ENCODE data around the gene NEDD4. TPM values are rescaled to one million over a fixed set of nuclear protein-coding genes. Genes with fewer than 3 reads are reported as not detected.
A peak's percentile ranks its signal among the peaks of the same experiment; 100 is the strongest.

NEDD4 gene
- total RNA-seq, 1 donor = 48.5 TPM

- Histone ChIP-seq H4K20me1 (ENCODE audit: insufficient read depth, low read length) (peaks cover 12% of the 10 kb centered on the region), H3K36me3 (ENCODE audit: insufficient read depth, low read length) (no peaks in the 10 kb centered on the region), H3K27ac (ENCODE audit: low read depth, low read length) (no peak overlapping the region), H3K9me3 (ENCODE audit: low read depth, low read length) (no peaks in the 10 kb centered on the region), H3K4me2 (ENCODE audit: insufficient read depth, low read length) (peak overlapping the region; percentile 94), H3K4me3 (ENCODE audit: insufficient read depth, low read length) (no peak overlapping the region), H3K4me1 (ENCODE audit: insufficient read depth, low read length) (peaks cover 21% of the 10 kb centered on the region), H3K79me2 (ENCODE audit: insufficient read depth, low read length) (peaks cover 47% of the 10 kb centered on the region), H3K27me3 (ENCODE audit: insufficient read depth, low read length) (no peaks in the 10 kb centered on the region), H2AFZ (ENCODE audit: low read length) (no peak overlapping the region)
- no peak for DNase-seq (ENCODE audit: insufficient read length, low spot score, missing footprints)
- TF ChIP-seq, protein P1, sequence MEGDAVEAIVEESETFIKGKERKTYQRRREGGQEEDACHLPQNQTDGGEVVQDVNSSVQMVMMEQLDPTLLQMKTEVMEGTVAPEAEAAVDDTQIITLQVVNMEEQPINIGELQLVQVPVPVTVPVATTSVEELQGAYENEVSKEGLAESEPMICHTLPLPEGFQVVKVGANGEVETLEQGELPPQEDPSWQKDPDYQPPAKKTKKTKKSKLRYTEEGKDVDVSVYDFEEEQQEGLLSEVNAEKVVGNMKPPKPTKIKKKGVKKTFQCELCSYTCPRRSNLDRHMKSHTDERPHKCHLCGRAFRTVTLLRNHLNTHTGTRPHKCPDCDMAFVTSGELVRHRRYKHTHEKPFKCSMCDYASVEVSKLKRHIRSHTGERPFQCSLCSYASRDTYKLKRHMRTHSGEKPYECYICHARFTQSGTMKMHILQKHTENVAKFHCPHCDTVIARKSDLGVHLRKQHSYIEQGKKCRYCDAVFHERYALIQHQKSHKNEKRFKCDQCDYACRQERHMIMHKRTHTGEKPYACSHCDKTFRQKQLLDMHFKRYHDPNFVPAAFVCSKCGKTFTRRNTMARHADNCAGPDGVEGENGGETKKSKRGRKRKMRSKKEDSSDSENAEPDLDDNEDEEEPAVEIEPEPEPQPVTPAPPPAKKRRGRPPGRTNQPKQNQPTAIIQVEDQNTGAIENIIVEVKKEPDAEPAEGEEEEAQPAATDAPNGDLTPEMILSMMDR (IDR thresholded peaks at IDR 0.05; ENCODE audit: extremely low read depth, low read depth, low read length) = no peak
These were observed 2.4 kb downstream of the NEDD4 start for GRCh38 chr15:55990998-55991397.

DNA sequence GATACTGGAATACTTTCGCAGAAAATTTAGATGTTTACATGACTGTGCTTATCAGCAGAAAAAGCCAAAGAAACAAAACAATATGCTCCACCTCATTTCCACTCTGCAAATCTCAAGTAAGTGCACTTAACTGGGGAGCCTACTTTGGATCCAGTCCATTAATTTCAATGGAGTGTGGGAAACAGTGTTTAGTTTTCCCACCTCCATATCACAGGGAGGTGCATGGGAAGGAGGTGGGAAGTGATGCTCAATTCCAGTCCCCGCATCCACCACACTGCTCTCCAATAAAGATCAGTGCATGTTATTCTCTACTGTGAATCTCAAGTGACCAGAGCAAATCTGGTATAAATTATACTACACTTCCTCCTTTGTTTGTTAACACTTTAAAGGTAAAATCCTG lies 2.9 kb downstream of the NEDD4 start:
- no peak overlapping the region for H3K27ac ChIP-seq (ENCODE audit: low read depth, low read length)
- TF ChIP-seq, protein P1 (IDR thresholded peaks at IDR 0.05; ENCODE audit: extremely low read depth, low read depth, low read length) = no peak
- H3K4me3 ChIP-seq (ENCODE audit: insufficient read depth, low read length) = no peak overlapping the region
- H3K79me2 ChIP-seq (ENCODE audit: insufficient read depth, low read length) = peaks cover 51% of the 10 kb centered on the region
- peaks cover 21% of the 10 kb centered on the region for H3K4me1 ChIP-seq (ENCODE audit: insufficient read depth, low read length)
- no peak overlapping the region for H3K4me2 ChIP-seq (ENCODE audit: insufficient read depth, low read length)
- H2AFZ ChIP-seq (ENCODE audit: low read length) = no peak overlapping the region
- H3K9me3 ChIP-seq (ENCODE audit: low read depth, low read length) = no peaks in the 10 kb centered on the region
- peaks cover 12% of the 10 kb centered on the region for H4K20me1 ChIP-seq (ENCODE audit: insufficient read depth, low read length)
- no peaks in the 10 kb centered on the region for H3K36me3 ChIP-seq (ENCODE audit: insufficient read depth, low read length)
- no peak for DNase-seq (ENCODE audit: insufficient read length, low spot score, missing footprints)
- H3K27me3 ChIP-seq (ENCODE audit: insufficient read depth, low read length) = no peaks in the 10 kb centered on the region

GRCh38 chr15:55989383-55989782 lies 4.0 kb downstream of the NEDD4 start:
- Histone ChIP-seq H3K4me1 (ENCODE audit: insufficient read depth, low read length) (peaks cover 18% of the 10 kb centered on the region), H3K9me3 (ENCODE audit: low read depth, low read length) (no peaks in the 10 kb centered on the region), H3K4me3 (ENCODE audit: insufficient read depth, low read length) (no peak overlapping the region), H3K27me3 (ENCODE audit: insufficient read depth, low read length) (no peaks in the 10 kb centered on the region), H3K36me3 (ENCODE audit: insufficient read depth, low read length) (no peaks in the 10 kb centered on the region), H3K27ac (ENCODE audit: low read depth, low read length) (no peak overlapping the region), H3K4me2 (ENCODE audit: insufficient read depth, low read length) (no peak overlapping the region), H3K79me2 (ENCODE audit: insufficient read depth, low read length) (peaks cover 63% of the 10 kb centered on the region), H2AFZ (ENCODE audit: low read length) (no peak overlapping the region), H4K20me1 (ENCODE audit: insufficient read depth, low read length) (peaks cover 12% of the 10 kb centered on the region)
- no peak for DNase-seq (ENCODE audit: insufficient read length, low spot score, missing footprints)
- TF ChIP-seq, protein P1 (IDR thresholded peaks at IDR 0.05; ENCODE audit: extremely low read depth, low read depth, low read length) = peak; percentile 19

- Histone ChIP-seq H3K4me2 (ENCODE audit: insufficient read depth, low read length) (no peak overlapping the region), H2AFZ (ENCODE audit: low read length) (no peak overlapping the region), H3K27me3 (ENCODE audit: insufficient read depth, low read length) (no peaks in the 10 kb centered on the region), H3K27ac (ENCODE audit: low read depth, low read length) (no peak overlapping the region), H3K4me1 (ENCODE audit: insufficient read depth, low read length) (no peaks in the 10 kb centered on the region), H4K20me1 (ENCODE audit: insufficient read depth, low read length) (peaks cover 15% of the 10 kb centered on the region), H3K79me2 (ENCODE audit: insufficient read depth, low read length) (peaks cover 83% of the 10 kb centered on the region), H3K36me3 (ENCODE audit: insufficient read depth, low read length) (no peaks in the 10 kb centered on the region), H3K9me3 (ENCODE audit: low read depth, low read length) (no peaks in the 10 kb centered on the region), H3K4me3 (ENCODE audit: insufficient read depth, low read length) (no peak overlapping the region)
- peak; percentile 71 for DNase-seq (ENCODE audit: insufficient read length, low spot score, missing footprints)
- TF ChIP-seq, protein P1 (IDR thresholded peaks at IDR 0.05; ENCODE audit: extremely low read depth, low read depth, low read length) = no peak
These were observed 11.7 kb downstream of the NEDD4 start for GRCh38 chr15:55981582-55982249.
